Skeletal muscle satellite cell (primary cell): ENCODE measurements around the gene TNIK.

Experiments
- H3K27me3 ChIP-seq: 2 replicates; pipeline ENCODE4 v1.7.0; 2013; ENCODE audit warnings: low read length; ENCODE audit not compliant: control insufficient read depth, insufficient read depth
- H3K36me3 ChIP-seq: 2 replicates; pipeline ENCODE4 v1.7.0; 2013; ENCODE audit warnings: mild to moderate bottlenecking, control low read depth, low read length; ENCODE audit not compliant: insufficient read depth
- H3K4me1 ChIP-seq: 2 replicates; pipeline ENCODE4 v1.7.0; 2013; ENCODE audit warnings: low read length; ENCODE audit not compliant: control insufficient read depth, insufficient read depth
- H3K4me2 ChIP-seq: 2 replicates; pipeline ENCODE4 v1.7.0; 2013; ENCODE audit warnings: mild to moderate bottlenecking, low read length
- H3K4me3 ChIP-seq: 2 replicates; pipeline ENCODE4 v1.7.0; 2013; ENCODE audit warnings: low read length
- H3K9ac ChIP-seq: 2 replicates; pipeline ENCODE4 v1.7.0; 2013; ENCODE audit warnings: mild to moderate bottlenecking, low read depth, low read length, moderate library complexity
- H3K9me3 ChIP-seq: replicated peaks from 2 replicates; pipeline ENCODE4 v1.7.0; 2013; ENCODE audit warnings: mild to moderate bottlenecking, control low read depth, low read length

The TNIK gene

GRCh38 chr3:171444001-171444690 is 16.1 kb downstream of the TNIK start:
- Histone ChIP-seq H3K9ac (no peak overlapping the region), H3K4me3 (no peak overlapping the region), H3K4me1 (peaks cover 10% of the 10 kb centered on the region), H3K4me2 (no peak overlapping the region), H3K27me3 (peaks cover 4% of the 10 kb centered on the region), H3K36me3 (no peaks in the 10 kb centered on the region), H3K9me3 (no peaks in the 10 kb centered on the region)

- no peak overlapping the region for H3K9ac ChIP-seq
- H3K36me3 ChIP-seq: no peaks in the 10 kb centered on the region
- no peak overlapping the region for H3K4me3 ChIP-seq
- H3K4me2 ChIP-seq: no peak overlapping the region
- peaks cover 10% of the 10 kb centered on the region for H3K4me1 ChIP-seq
- H3K9me3 ChIP-seq: no peaks in the 10 kb centered on the region
- H3K27me3 ChIP-seq: peaks cover 4% of the 10 kb centered on the region
Measured at GRCh38 chr3:171443211-171443957, 16.8 kb downstream of the TNIK start.

DNA sequence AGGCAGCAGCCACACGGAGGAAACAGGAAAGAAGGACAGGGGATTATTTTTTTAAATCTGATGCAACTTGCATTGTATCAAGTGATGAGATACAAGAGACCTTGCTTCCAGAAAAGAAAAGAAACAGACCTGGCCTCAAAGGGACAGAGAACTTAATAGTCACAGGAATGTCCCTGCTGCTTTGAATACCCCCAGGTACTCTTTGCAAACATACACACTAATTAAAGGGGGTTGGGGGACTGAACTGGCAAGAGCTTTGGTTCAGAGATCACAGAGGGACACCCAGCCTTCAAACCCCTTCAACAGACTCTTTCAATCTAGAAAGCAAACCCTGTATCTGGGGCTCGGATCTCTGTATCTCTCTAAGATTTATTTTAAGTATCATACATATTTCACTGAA is 18.0 kb downstream of the TNIK start:
- Histone ChIP-seq H3K4me1 (peaks cover 2% of the 10 kb centered on the region), H3K4me2 (no peak overlapping the region), H3K4me3 (no peak overlapping the region), H3K9ac (no peak overlapping the region), H3K9me3 (no peaks in the 10 kb centered on the region), H3K27me3 (peaks cover 14% of the 10 kb centered on the region), H3K36me3 (no peaks in the 10 kb centered on the region)

GRCh38 chr3:171441381-171441780 is 18.8 kb downstream of the TNIK start:
- Histone ChIP-seq H3K4me3 (no peak overlapping the region), H3K4me2 (no peak overlapping the region), H3K36me3 (no peaks in the 10 kb centered on the region), H3K9ac (no peak overlapping the region), H3K9me3 (no peaks in the 10 kb centered on the region), H3K27me3 (peaks cover 22% of the 10 kb centered on the region), H3K4me1 (no peaks in the 10 kb centered on the region)

DNA sequence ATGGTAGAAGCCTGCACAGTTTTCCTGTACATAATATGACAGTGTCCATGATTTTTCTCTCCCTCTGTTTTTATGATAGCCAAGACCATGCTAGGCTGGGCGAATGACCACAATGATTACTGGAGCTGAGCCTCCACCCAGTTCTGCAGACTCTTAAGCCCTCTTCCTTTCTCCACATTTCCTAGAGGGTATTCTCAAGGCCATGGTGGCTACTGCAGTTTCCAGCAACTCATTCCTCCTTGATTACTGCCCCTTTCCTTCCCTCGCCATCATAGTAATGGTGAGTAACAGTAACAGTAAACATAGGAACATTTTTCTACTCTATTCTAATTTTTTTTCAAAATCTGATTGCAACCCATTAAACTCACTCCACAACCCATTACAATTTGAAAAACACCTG is 20.2 kb downstream of the TNIK start:
- H3K4me3 ChIP-seq: no peak overlapping the region
- no peaks in the 10 kb centered on the region for H3K36me3 ChIP-seq
- peaks cover 28% of the 10 kb centered on the region for H3K27me3 ChIP-seq
- no peak overlapping the region for H3K9ac ChIP-seq
- no peaks in the 10 kb centered on the region for H3K4me1 ChIP-seq
- H3K9me3 ChIP-seq: no peaks in the 10 kb centered on the region
- no peak overlapping the region for H3K4me2 ChIP-seq

GRCh38 chr3:171437115-171437756 is 23.0 kb downstream of the TNIK start:
- Histone ChIP-seq H3K4me1 (no peaks in the 10 kb centered on the region), H3K36me3 (no peaks in the 10 kb centered on the region), H3K9ac (no peak overlapping the region), H3K27me3 (peaks cover 28% of the 10 kb centered on the region), H3K4me2 (no peak overlapping the region), H3K9me3 (no peaks in the 10 kb centered on the region), H3K4me3 (no peak overlapping the region)

DNA sequence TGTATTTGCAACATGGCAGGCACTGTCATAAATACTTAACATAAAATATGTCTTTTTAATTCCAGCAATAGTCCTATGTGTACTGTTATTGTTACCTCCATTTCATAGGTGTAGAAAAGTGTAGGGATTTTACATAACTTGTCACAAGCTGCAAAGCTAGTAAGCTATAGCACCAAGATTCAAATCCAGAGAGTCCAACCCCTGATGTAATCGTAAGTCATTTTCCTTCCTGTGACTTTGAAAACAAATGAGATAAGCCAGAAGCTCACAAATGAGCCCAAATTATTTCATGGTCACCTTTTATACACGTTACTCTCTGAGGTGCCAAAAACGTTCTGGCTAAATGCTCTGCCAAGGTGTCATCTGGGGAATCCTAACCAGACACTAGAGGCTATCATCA is 23.8 kb downstream of the TNIK start:
- H3K36me3 ChIP-seq: no peaks in the 10 kb centered on the region
- H3K27me3 ChIP-seq: peaks cover 34% of the 10 kb centered on the region
- no peaks in the 10 kb centered on the region for H3K9me3 ChIP-seq
- no peak overlapping the region for H3K4me3 ChIP-seq
- no peak overlapping the region for H3K9ac ChIP-seq
- H3K4me1 ChIP-seq: no peaks in the 10 kb centered on the region
- no peak overlapping the region for H3K4me2 ChIP-seq

DNA sequence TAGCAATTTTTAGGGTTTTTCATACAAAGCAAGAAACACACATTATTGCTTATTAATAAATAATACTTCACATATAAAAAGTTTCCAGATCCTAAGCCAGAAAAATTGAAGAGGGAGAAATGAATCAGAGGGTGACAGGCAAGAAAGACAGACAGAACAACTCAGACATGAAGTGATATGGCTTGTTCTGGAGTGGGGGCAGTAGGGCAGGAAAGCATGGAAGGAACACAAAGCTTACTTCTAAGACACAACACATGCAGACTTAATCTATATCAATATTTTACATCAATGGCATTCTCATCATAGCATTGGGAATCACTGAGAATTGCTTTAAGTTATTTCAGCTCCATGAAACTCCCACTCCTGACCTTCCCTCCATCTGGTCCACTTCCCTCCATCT is 24.4 kb downstream of the TNIK start:
- Histone ChIP-seq H3K4me3 (no peak overlapping the region), H3K27me3 (peaks cover 34% of the 10 kb centered on the region), H3K4me2 (no peak overlapping the region), H3K36me3 (no peaks in the 10 kb centered on the region), H3K4me1 (no peaks in the 10 kb centered on the region), H3K9me3 (no peaks in the 10 kb centered on the region), H3K9ac (no peak overlapping the region)

DNA sequence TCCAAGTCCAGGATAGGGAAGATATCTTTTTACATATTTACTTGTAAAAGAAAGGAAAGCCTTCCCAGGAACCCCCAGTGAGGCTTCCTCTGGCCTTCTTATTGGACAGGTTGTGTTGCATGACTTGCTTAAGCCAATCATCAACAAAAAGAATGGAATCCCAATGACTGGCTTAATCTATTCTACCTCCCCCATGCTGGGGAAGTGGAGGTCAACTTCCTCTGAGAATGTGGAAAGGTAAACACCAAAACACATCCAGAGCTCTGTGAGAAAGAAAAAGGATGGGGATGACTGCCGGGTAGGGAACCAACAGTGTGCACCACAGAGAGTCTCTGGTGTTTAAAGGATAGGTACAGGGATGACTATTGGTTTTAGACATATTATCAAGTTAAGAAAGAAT is 25.1 kb downstream of the TNIK start:
- Histone ChIP-seq H3K36me3 (no peaks in the 10 kb centered on the region), H3K9ac (no peak overlapping the region), H3K4me1 (no peaks in the 10 kb centered on the region), H3K9me3 (no peaks in the 10 kb centered on the region), H3K4me3 (no peak overlapping the region), H3K4me2 (no peak overlapping the region), H3K27me3 (peaks cover 30% of the 10 kb centered on the region)

GRCh38 chr3:171432548-171432947 is 27.7 kb downstream of the TNIK start:
- no peaks in the 10 kb centered on the region for H3K36me3 ChIP-seq
- no peak overlapping the region for H3K9ac ChIP-seq
- no peaks in the 10 kb centered on the region for H3K4me1 ChIP-seq
- peaks cover 35% of the 10 kb centered on the region for H3K27me3 ChIP-seq
- no peak overlapping the region for H3K4me3 ChIP-seq
- no peaks in the 10 kb centered on the region for H3K9me3 ChIP-seq
- H3K4me2 ChIP-seq: no peak overlapping the region

DNA sequence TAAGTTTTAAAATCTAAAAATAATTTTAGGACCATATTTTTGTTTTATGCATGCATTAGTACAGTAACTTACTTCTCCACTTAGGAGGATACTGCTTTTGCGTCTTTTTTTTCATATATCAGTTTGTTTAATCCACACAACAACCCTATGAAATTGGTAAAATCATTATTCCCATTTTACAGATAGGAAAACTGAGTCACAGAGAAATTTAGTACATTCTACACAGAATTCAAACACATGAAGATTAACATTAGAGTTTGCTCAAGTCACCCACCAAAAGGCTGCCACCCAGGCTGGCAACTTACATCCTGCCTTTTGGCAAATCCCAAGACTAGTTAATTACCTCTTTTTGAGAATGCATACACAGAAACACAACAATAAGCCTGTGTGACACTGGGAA is 28.7 kb downstream of the TNIK start:
- Histone ChIP-seq H3K9me3 (no peaks in the 10 kb centered on the region), H3K36me3 (no peaks in the 10 kb centered on the region), H3K4me2 (no peak overlapping the region), H3K4me1 (no peaks in the 10 kb centered on the region), H3K4me3 (no peak overlapping the region), H3K9ac (no peak overlapping the region), H3K27me3 (peaks cover 25% of the 10 kb centered on the region)
